Stomach (tissue), 9 donors: ENCODE measurements around the gene APLF. TPM values are rescaled to one million over a fixed set of nuclear protein-coding genes. Genes with fewer than 3 reads are reported as not detected.

ENCODE experiments used
- DNase-seq, 2 donors: peaks; one replicate each; pipeline versions ENCODE4 v3.0.0 to v3.0.0-alpha.2; 2013 to 2019
- H3K27ac ChIP-seq, 5 donors: fragments of 200-600 bp in 4 of 5; sonication (generic) in 4 of 5; one replicate each; pipeline ENCODE4 v1.5.1; 2013 to 2019; ENCODE audit warnings: mild to moderate bottlenecking in 1 of 5, moderate library complexity in 1 of 5
- H3K27me3 ChIP-seq, 3 donors: fragments of 200-600 bp; sonication (generic); one replicate each; pipeline ENCODE4 v1.5.1; 2017 to 2019; ENCODE audit warnings: mixed run types in 1 of 3
- H3K36me3 ChIP-seq, 4 donors: fragments of 200-600 bp; sonication (generic); 1 replicate in 3 of 4; 2 replicates in 1 of 4; pipeline ENCODE4 v1.5.1; 2016 to 2019
- H3K4me1 ChIP-seq, 4 donors: fragments of 200-600 bp; sonication (generic); one replicate each; pipeline ENCODE4 v1.5.1; 2016 to 2019
- H3K4me3 ChIP-seq, 4 donors: fragments of 200-600 bp; sonication (generic) in 3 of 4; one replicate each; pipeline ENCODE4 v1.5.1; 2016 to 2019; ENCODE audit warnings: mild to moderate bottlenecking in 1 of 4
- H3K9me3 ChIP-seq, 4 donors: fragments of 200-600 bp; sonication (generic); one replicate each; pipeline ENCODE4 v1.5.1; 2016 to 2019
- CTCF ChIP-seq, 7 experiments: fragments of 450-650 bp in 4 of 7; fragments of 200-600 bp in 3 of 7; sonication (generic) in 3 of 7; IDR thresholded peaks; one replicate each; pipeline ENCODE4 v1.5.1; 2016 to 2019; ENCODE audit warnings: antibody characterized with exemption in 7 of 7, control low read depth in 2 of 7, mild to moderate bottlenecking in 1 of 7
- EP300 ChIP-seq: sonication (generic); formaldehyde crosslinking; IDR thresholded peaks from one replicate; pipeline ENCODE4 v1.6.1; 2017; ENCODE audit warnings: antibody characterized with exemption
- POLR2A ChIP-seq, 4 donors: fragments of 450-650 bp; IDR thresholded peaks; one replicate each; pipeline ENCODE4 v1.6.1; 2016; ENCODE audit warnings: antibody characterized with exemption in 4 of 4, control low read depth in 2 of 4, mild to moderate bottlenecking in 1 of 4, moderate library complexity in 1 of 4
- POLR2AphosphoS5 ChIP-seq, 3 donors: sonication (generic); formaldehyde crosslinking; IDR thresholded peaks; one replicate each; pipeline ENCODE4 v1.6.1; 2016; ENCODE audit warnings: antibody characterized with exemption in 3 of 3
- WGBS, 5 donors: extraction: QIAGEN DNeasy Blood & Tissue Kit in 3 of 5; methylation state at CpG; one replicate each; pipeline versions ENCODE4 v1.1.5 to v1.1.7; 2013 to 2018; 5-methylcytosine and 5-hydroxymethylcytosine counted together
- intact Hi-C: fragments of 100-400 bp; cut with DNase I; formaldehyde crosslinking; loops from one replicate; pipeline ENCODE4 v1.15.1; 2023; ENCODE audit warnings: low total_unique reads
- polyA plus RNA-seq, 3 donors: library from polyadenylated mRNA; stranded (reverse); fragments of 200-250 nt; gene quantifications; one replicate each; pipeline ENCODE4 v1.2.3, GENCODE V29; 2013
- total RNA-seq, 5 donors: library from RNA; depleted of rRNA; stranded (reverse); fragments of >200 nt; gene quantifications; one replicate each; pipeline versions ENCODE4 v1.1.0 to v1.2.3, GENCODE V29; 2014 to 2016
- donor health status: healthy with polysubstance abuse.
- donor health status: Bipolar disorder and iron deficiency.
- donor health status: healthy.

APLF gene
- total and polyA plus RNA-seq, 8 donors, result 0.29 to 9.4 (median 0.77) TPM

- TF ChIP-seq EP300, result no peak
- TF ChIP-seq POLR2AphosphoS5 (IDR thresholded peaks at IDR 0.05), result no peak
- no peak for DNase-seq
- H3K9me3 ChIP-seq, result no peaks in the 10 kb centered on the region
- no peaks in the 10 kb centered on the region for H3K27me3 ChIP-seq
- H3K27ac ChIP-seq, result no peak overlapping the region
- WGBS, 5 donors, result 78 to 90% (median 88%) methylated on average over 3 of the region's 3 CpGs
- H3K4me1 ChIP-seq, result no peaks in the 10 kb centered on the region
- H3K36me3 ChIP-seq, result no peaks in the 10 kb centered on the region
- intact Hi-C loops, result no loop called here
- H3K4me3 ChIP-seq, result no peak overlapping the region
These were observed 48.5 kb upstream of the APLF start for GRCh38 chr2:68418855-68419254.

GRCh38 chr2:68420254-68420910, 47.0 kb upstream of the APLF start:
- Histone ChIP-seq H3K4me3 (no peak overlapping the region), H3K27ac (no peak overlapping the region), H3K9me3 (no peaks in the 10 kb centered on the region), H3K27me3 (no peaks in the 10 kb centered on the region), H3K4me1 (peaks cover 0 to 7% (median 0%) of the 10 kb centered on the region in 4 donors), H3K36me3 (no peaks in the 10 kb centered on the region)
- DNase-seq, result no peak
- TF ChIP-seq CTCF (IDR thresholded peaks at IDR 0.05), result no peak
- TF ChIP-seq POLR2AphosphoS5 (IDR thresholded peaks at IDR 0.05), result no peak
- no peak for TF ChIP-seq EP300
- no peak for TF ChIP-seq POLR2A (IDR thresholded peaks at IDR 0.05)
- WGBS, 5 donors, result 77 to 79% (median 79%) methylated on average over 3 of the region's 3 CpGs
- intact Hi-C loops, result no loop called here

GRCh38 chr2:68423966-68424650, 43.3 kb upstream of the APLF start:
- no peak overlapping the region for H3K27ac ChIP-seq
- DNase-seq, result no peak
- 44 to 57% (median 51%) methylated on average over 2 of the region's 2 CpGs for WGBS, 5 donors

GRCh38 chr2:68425503-68425902, 41.9 kb upstream of the APLF start:
- H3K27me3 ChIP-seq, result no peaks in the 10 kb centered on the region
- H3K27ac ChIP-seq, result no peak overlapping the region
- intact Hi-C loops, result no loop called here
- no peak for TF ChIP-seq EP300
- TF ChIP-seq CTCF (IDR thresholded peaks at IDR 0.05), result no peak
- no peak for TF ChIP-seq POLR2A (IDR thresholded peaks at IDR 0.05)
- peaks cover 0 to 37% (median 6%) of the 10 kb centered on the region in 4 donors for H3K4me1 ChIP-seq
- no peak for DNase-seq
- H3K4me3 ChIP-seq, result no peak overlapping the region
- H3K36me3 ChIP-seq, result no peaks in the 10 kb centered on the region
- H3K9me3 ChIP-seq, result no peaks in the 10 kb centered on the region
- WGBS, 5 donors, result 70 to 75% (median 72%) methylated on average over 3 of the region's 3 CpGs

More at GRCh38 chr2:68423966-68424650, 43.3 kb upstream of the APLF start:
- intact Hi-C loops, result no loop called here
- TF ChIP-seq POLR2A (IDR thresholded peaks at IDR 0.05), result no peak
- no peak for TF ChIP-seq EP300
- no peak for TF ChIP-seq POLR2AphosphoS5 (IDR thresholded peaks at IDR 0.05)
- no peak for TF ChIP-seq CTCF (IDR thresholded peaks at IDR 0.05)
- Histone ChIP-seq H3K36me3 (no peaks in the 10 kb centered on the region), H3K27me3 (no peaks in the 10 kb centered on the region), H3K9me3 (no peaks in the 10 kb centered on the region), H3K4me1 (peaks cover 0 to 37% (median 6%) of the 10 kb centered on the region in 4 donors), H3K4me3 (no peak overlapping the region)

- DNase-seq, result no peak
- H3K4me3 ChIP-seq, result no peak overlapping the region
- no peaks in the 10 kb centered on the region for H3K36me3 ChIP-seq
- H3K27me3 ChIP-seq, result no peaks in the 10 kb centered on the region
- intact Hi-C loops, result no loop called here
- H3K9me3 ChIP-seq, result no peaks in the 10 kb centered on the region
- 81 to 97% (median 83%) methylated on average over 1 of the region's 1 CpG for WGBS, 5 donors
- peaks cover 0 to 37% (median 6%) of the 10 kb centered on the region in 4 donors for H3K4me1 ChIP-seq
- no peak for TF ChIP-seq EP300
- no peak for TF ChIP-seq CTCF (IDR thresholded peaks at IDR 0.05)
- no peak for TF ChIP-seq POLR2A (IDR thresholded peaks at IDR 0.05)
- TF ChIP-seq POLR2AphosphoS5 (IDR thresholded peaks at IDR 0.05), result no peak
- H3K27ac ChIP-seq, result peak overlapping the region in 1 of 5 donors; percentile 5
These were observed 40.9 kb upstream of the APLF start for GRCh38 chr2:68426446-68426845.
